Amniotic epithelial cell (primary cell): Measurements from ENCODE around the gene RAB40C.
"Not testable (repeated sequence)": the region's sequence is repeated elsewhere in the genome, so short reads cannot be mapped to it uniquely, and the experiment has no call there.

Experiments used
- DNase-seq: peaks from one replicate; pipeline ENCODE4 v3.0.0-alpha.2; 2010; ENCODE audit warnings: low read depth

Gene RAB40C

DNA sequence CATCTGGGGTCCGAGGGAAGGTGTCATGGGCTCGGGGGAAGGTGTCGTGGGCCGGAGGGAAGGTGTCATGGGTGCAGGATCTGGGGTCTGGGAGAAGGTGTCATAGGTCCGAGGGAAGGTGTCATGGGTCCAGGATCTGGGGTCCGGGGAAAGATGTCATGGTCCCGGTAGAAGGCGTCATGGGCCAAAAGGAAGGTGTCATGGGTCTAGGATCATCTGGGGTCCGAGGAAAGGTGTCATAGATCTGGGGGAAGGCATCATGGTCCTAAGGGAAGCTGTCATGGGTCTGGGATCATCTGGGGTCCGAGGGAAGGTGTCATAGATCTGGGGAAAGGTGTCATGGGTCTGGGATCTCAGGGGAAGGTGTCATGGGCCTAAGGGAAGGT, 942 bp downstream of the RAB40C start:
- no peak for DNase-seq

DNA sequence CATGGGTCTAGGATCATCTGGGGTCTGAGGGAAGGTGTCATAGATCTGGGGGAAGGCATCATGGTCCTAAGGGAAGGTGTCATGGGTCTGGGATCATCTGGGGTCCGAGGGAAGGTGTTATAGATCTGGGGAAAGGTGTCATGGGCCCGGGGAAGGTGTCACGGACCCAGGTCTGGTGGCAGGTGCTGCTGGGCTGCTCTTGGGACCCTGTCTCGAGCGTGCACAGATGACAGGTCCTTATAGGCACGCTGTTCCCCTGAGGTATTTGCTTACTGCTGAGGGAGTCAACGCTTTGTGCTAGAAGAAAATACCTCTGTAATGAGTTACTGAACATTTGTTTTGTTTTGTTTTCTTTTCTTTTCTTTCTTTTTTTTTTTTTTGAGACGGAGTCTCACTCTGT, 1.4 kb downstream of the RAB40C start:
- DNase-seq = no peak

DNA sequence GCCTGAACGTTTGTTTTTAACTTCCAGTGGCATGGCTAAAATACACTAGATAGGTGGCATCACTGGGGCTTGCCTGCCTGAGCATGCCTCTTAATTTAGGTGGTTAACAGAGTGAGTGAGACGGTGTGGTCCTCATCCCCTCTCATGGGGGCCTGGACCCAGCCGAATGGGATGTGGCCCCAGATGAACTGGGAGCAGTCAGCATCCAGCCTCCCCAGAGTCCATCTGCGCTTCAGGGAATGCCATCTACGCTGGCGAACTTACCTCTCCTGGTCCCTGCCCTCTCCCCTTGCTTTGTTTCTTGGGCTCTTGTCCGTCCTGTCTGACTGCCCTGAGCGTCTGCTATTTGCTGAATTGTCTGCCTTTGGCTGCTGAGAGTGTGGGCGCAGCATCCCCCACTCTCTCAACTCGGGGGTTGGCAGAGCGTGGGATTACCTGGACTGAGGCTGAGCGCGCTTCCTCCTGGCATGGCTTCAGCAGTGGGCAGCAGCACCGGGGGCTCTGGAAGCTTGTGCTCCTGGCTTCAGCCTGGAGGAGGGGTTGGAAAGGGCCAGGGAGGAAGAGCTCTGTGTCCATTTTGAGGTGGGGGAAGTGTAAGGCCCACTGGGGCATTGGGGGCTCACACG, 2.1 kb downstream of the RAB40C start:
- DNase-seq = no peak

DNA sequence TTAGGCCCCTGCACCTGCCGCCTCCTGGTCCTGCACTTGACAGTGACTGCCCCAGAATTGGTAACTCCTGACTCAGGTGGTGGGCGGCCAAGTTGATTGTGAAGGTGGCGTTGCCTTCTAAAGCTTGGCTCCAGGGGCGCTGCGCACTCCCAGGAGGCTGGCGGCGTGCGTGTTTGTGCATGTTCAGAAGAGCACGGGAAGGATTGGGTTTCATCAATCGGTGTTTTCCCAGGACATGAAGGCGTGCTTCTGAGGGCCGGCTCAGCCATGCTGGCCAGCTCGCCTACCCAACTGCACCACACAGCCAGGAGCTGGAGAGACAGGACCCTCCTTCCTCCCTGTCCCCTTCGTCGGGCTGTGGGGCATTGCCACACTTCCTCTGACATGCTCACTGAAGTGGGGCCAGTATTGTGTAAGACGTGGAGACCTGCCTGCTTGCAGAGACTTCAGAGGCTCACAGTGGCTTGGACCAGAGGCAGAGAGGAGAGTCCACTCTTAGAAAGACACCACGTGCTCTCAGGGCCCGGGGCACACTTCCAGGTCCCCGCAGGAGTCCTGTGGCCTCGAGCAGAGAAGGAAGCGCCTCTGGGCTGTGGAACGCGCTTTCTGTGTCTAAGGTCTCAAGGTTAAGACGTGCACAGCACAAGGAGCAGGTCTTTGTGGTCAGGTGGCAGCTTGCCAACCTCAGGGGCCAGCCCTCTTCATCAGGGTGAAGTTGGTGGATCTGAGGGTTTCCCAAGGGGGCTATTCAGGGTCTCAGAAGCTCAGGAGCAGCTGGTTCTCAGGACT, 2.8 kb downstream of the RAB40C start:
- peak; percentile 54 for DNase-seq

DNA sequence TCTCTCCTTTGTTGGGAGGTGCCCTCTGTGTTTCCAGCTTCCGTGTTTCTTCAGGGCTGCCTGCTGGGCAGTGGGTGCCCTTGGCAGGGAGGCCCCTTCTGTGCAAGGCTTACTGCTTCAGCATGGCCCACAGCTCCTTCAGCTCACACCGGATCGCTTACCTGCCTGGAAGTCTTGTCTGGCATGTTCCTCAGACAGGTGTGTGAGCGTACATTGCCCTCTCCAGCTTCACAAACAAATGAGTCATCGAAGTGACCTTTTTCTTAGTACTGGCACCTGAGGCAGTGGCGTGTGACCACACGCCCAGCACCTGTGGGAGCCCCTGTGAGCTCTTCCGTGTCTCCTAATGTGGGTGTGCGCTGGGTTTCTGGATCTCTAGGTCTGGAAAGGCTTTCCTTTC, 3.5 kb downstream of the RAB40C start:
- DNase-seq = no peak

DNA sequence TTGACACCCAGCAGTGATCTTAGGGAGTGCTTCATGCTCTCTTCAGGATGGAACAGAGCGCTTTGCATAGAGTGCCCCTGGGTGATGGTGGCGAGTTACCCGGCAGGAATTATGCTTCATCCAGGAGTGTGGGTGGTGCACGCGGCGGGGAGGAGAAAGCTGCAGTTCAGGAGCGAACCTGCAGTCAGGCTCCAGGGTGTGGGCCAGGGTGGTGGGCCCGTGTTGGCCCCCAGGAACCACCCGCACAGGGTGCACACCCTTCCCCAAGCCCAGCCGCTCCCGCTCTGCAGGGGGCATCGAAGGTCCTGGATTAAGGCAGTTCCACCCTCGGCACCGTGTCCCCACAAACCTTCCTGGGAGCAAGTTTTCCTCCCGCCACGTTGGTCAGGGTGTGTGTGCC, 3.9 kb downstream of the RAB40C start:
- no peak for DNase-seq

DNA sequence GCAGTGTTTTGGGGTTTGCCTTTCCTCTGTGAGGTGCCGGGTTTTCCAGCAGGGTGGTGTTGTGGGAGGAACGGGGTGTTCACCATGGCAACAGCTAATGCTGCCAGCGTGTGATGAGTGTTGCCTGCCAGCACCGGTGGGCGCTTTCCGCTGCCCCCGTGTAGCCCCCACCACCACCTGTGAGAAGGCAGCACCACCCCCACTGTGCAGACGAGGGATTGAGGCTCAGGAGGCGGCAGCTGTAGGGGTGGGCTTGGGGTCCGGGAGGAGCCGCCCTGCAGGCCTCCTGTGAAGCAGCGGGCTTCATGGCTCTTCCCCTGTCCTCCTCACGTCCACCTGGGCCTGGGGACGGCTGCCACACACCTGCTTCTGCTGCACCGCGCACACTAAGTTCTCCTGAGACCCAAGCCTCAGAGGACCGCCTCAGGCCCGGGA, 5.2 kb downstream of the RAB40C start:
- DNase-seq = no peak

DNA sequence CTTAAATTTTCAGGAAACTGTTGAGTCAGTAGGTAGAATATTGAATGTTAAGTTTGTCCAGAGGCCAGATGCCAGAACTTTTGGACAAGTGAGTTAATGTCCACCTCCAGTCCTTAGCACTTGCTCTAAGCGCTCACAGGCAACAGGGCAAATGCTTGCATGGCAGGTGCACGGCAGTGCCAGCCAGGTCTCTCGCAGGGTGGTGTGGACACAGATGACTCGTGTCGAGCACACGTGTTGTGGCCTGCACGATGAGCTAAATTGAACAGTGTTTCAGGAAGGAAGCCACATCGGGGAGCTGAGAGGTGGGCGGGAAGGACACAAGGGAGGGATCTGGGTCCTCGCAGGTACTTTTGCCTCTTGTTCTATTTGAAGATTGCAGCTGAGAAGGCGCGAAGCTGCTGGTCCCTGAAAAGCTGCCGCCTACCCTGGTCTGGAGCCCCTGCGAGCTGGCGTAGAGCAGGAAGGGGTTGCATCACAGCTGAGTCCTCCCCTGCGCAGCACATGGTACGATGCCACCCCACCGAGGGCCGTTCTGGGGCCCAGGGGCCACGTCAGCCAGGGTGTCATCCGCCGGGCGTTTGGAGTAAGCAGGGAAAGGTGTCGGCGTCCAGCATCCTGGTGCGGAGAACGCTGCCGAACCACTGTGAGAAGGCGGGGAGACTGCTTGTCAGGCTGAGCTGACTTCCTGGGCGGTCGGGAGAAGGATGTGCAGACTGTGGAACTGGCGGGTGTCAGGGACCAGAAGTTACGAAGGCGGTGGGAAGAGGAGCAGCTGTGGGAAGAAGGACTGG, 6.3 kb downstream of the RAB40C start:
- no peak for DNase-seq

DNA sequence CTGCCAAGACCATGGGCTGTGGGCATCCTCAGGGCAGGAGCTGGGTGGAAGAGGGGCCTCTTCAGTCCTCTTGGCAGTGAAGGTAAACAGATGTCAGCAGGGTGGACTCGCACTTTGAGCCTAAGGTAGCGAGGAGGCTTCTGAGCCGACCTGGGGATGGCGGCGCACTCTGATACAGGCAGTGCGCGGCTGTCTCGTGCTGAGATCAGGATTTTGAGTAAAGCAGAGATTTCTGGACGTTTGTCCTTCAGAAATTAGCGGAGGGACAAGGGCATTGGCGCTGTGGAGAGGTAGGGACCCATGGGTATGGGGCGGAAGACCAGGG, 6.8 kb downstream of the RAB40C start:
- DNase-seq = no peak

DNA sequence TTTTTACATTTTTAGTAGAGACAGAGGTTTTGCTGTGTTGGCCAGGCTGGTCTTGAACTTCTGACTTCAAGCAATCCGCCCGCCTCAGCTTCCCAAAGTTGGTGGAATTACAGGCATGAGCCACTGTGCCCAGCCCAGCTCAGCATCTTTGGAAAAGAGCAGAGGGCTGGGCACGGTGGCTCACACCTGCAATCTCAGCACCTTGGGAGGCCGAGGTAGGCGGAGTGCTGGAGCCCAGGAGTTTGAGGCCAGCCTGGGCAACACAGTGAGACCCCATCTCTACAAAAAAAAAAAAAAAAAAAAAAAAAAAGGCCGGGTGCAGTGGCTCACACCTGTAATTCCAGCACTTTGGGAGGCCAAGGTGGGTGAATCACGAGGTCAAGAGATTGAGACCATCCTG, 7.8 kb downstream of the RAB40C start:
- DNase-seq = not testable (repeated sequence)

DNA sequence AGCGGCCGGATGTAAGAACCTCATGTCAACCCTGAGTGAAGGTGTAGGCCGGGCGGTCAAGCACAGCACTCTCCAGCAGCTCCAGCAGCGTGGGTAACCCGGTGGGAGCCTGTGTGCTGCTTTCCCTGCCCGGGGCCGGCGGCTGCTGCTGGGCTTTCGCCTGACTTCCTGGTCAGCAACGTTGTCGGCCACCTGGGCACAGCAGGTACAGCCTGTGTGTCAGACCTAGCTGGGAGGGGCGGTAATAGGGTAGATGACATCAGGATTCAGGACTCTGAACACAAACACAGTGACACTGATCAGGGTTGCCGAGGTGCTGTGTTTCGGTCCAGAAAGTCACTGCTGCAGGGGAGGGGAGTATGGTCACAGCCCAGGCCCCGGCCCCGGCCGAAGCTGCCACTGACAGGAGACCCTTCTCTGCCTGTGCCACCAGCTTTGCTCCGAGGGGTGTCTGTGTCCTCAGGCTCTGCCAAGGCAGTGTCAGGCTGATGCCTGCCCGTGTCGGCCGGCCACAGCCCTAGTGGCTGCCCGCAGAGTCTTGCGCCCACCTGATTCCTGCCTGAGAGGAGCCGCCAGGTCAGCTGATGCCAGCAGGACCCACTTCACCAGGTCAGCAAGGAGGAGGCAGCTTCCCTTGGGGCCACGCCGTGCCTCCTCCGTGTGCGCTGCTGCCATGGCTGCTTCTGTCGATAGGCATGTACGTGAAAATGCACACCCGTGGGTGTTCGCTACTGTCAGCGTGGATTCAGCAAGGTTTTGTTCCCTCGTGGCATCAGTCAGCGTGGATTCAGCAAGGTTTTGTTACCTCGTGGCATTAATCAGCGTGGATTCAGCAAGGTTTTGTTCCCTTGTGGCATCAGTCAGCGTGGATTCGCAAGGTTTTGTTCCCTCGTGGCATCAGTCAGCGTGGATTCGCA, 9.2 kb downstream of the RAB40C start:
- no peak for DNase-seq

DNA sequence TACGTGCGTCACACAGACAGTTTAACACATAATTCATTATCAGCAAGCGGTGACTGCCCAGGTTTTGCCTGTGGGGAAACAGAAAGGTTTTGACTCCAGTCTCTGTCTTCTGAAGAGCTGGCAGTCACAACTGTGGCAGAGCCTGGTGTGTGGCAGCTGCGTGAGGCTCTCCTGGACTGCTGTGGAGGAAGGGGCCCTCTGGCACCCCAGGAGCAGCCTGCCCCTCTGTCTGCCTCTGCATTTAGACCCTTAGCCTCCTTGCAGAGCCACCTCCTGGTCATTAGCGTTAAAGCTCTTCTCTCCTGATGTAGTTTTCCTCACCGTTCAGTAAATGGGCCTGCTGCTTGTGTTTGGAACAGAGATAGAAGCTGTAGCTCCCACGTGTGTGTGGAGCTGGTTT, 10.9 kb downstream of the RAB40C start:
- DNase-seq = no peak

DNA sequence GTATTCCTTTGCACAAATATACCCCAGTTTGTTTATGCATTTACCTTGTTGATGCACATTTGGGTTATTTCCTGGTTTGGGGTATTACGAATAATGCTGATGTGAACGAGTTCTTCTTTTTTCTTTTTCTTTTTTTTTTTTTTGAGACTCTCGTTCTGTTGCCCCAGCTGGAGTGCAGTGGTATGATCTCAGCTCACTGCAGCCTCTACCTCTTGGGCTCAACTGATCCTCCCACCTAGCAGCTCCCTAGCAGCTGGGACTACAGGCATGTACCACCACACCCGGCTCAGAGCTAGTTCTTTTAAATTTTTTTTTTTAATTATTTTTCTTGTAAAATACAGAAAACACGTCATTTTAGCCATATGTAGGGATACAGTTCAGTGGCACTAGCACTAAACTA, 14.1 kb downstream of the RAB40C start:
- no peak for DNase-seq

DNA sequence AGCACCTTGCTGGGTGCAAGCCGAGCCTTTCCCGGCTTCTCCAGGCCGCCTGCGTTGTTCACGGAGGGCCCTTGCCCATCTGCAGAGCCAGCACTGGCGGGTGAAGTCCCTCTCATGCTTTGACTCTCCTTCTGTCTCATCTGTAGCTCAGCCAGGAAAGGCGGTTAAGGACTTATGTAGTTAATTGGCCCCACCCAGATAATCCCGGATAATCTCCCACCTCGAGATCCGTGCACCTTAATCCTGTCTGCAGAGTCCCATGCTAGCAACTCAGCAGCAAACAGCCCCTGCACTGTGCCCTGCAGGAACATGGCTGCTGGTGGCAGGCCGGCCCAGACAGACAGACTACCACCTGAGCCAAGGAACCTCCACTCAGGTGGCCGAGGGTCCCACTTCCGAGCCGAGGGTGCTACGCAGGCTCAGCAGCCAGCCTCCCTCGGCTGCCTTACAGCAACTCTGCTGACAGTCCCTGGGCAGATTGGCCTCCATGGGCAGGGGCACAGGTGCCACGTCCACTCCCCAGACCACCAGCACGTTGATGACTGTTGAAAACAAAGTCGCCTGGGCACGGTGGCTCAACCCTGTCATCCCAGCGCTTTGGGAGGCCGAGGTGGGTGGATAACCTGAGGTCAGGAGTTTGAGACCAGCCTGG, 16.9 kb downstream of the RAB40C start:
- DNase-seq = no peak

DNA sequence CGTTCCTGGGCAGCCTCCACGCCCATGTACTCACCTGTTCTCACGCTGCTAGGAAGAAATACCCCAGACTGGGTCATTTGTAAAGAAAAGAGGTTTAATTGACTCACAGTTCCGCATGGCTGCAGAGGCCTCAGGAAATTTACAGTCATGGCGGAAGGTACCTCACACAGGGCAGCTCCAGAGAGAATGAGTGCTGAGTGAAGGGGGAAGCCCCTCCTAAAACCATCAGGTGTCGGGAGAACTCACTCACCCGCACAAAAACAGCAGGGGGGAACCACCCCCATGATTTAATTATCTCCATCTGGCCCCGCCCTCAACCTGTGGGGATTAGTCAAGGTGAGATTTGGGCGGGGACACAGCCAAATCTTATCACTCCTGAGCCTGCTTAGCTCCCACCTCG, 18.2 kb downstream of the RAB40C start:
- DNase-seq = no peak

DNA sequence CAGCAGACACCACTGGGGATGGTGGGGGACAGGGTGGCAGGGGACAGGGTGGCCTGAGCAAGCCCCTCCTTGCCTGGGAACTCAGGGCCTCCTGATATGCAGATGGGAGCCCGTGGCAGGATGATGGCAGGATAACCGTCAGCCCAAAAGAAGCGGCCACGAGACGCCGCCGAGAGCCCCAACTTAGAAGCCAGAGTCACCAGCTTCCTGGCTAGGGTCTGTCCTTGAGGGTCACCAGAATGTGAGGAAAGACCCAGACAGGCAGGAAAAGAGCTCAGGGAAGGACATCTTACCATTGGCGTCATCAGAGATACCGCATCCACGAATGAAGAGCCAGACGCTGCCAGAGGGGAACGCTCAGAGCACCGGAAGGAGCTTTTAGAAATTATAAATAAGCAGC, 19.4 kb downstream of the RAB40C start:
- DNase-seq = no peak

DNA sequence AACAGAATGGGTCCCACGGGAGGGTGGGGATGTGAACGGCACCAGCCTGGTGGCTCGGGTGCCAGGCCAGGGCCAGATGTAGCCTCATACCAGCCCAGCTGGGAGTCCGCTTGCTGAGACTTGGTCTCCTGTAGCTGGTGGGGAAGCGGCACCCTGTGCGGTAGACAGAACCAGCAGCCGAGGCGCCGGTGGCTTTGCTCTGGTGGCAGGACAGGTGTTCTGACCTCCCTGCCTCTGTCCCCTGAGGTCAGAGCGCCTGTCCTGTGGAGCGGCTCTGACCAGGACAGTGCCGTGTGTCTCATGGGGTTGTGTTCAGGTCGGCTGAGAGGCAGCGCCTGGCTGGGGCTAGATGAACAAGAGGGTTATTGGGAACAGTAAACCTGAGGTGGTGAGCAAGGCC, 20.1 kb downstream of the RAB40C start:
- no peak for DNase-seq

DNA sequence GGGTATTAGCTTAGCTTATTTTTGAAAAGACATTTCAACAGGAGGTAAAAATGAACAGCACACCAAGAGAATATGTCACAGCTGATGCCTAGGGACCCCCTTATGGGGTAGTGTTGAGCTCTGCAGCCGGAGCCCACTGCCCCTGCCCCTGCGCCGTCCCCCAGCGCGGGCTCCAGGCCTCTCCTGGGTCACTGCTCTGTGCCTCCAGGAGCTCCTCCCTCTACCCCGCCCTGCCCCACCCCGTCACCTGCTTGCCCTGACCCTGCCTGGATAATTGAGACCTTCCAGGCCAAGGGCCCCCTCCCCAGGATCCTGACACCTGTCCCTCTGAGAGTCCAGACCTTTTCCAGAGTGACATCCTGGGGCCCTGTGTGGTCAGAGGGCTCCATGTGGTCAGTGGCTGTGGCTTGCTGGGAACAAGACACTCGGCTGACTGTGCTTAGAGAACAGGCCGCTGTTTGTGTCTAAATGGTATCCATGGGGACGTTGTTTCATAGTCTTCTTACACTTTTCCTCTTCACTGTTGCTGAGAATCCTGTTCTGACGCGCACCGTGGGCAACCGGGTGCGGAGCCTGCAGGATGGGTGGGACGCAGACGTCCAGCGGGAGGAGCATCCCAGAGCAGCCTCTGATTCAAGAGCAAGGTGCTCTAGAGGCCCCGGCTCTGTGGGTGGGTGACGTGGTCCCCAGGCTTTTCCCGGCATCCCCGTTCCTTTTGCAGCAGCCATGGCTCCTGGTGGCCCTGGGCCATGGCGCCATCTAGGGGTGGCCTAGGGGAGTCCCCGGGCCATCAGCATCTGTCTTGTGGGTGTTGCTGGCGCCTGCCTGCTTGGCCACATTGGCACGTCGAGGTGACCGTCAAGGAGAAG, 20.9 kb downstream of the RAB40C start:
- DNase-seq = no peak

DNA sequence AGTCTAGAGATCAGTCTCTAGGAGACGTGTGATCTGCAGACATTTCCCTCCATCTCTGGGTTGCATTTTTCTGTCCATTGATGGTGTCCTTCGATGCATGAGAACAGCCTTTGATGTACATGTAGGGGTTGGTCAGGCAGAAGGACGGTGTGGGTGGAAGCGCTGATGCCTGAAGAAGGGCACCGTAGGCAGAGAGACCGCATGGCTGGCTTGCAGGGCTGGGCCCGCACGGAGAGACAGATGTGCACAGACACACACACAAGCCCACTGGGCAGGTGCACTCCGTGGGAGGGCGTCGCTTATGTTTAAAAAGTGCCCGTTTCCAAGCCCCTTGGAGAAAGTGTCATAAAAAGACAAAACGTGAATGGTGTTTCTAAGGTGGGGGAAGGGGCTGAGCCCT, 25.3 kb downstream of the RAB40C start:
- DNase-seq = no peak

DNA sequence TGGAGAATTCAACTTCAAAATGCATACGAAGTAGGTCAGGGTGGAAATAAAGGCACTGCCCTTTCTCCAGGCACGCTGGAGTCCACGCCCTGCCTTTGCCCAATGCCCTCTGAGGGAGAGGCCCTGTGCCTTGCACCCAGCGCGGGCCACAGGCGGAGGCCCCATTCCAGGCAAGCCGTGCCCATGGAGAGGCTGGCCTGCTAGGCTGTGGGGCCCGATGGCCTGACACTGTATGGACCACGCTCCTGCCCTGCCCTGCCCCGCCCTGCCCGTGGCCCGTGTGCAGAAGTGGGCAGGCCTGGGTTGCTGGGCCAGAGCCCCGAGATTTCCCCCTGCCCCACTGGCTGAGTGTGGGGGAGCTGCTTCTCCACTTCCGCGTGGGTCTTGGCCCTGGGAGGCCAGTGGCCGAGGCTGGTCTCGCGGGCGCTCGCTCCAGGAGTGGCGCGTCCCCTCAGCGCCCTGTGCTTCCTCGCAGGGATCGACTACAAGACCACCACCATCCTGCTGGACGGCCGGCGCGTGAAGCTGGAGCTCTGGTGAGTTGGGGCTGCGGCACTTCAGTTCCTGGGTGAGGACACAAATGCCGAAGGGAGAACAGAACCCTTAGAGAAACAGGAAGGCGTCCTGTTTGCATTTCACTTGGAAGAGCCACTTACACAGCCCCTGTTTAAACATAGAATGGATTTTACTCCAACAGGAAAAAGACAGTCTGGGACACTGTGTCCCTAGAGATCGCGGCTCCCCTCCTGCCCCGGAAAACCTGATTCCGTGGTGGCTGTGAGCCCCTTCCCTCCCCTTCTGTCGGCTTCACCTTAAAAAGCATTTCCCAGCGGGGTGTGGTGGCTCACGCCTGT, 27.1 kb downstream of the RAB40C start:
- no peak for DNase-seq
